ENCODE results near the gene SEMA6A. TPM values are rescaled to one million over a fixed set of nuclear protein-coding genes. Genes with fewer than 3 reads are reported as not detected.

Gene SEMA6A
- total and polyA plus RNA-seq, 10 of the 15 experiments (the other 5 are each of a cell fraction or from before 2014, with no cell fraction given) = 0.16 to 10.2 (median 1.1) TPM

- H2AFZ ChIP-seq (ENCODE audit: control insufficient read depth, low read depth, low read length) = no peak overlapping the region
- no peaks in the 10 kb centered on the region for H3K4me1 ChIP-seq (ENCODE audit: control insufficient read depth, insufficient read depth, low read length)
- H4K20me1 ChIP-seq (ENCODE audit: control insufficient read depth, insufficient read depth) = no peaks in the 10 kb centered on the region
- ATAC-seq (no peak), FAIRE-seq (no peak), DNase-seq (ENCODE audit: low read depth, low spot score) (no peak)
- intact Hi-C loops (cut with micrococcal nuclease; ENCODE audit: unreplicated experiment) (no loop called here), in situ Hi-C loops (cut with MboI) (no loop called here)
- H3K79me2 ChIP-seq (ENCODE audit: control insufficient read depth, insufficient read depth, low read length) = no peaks in the 10 kb centered on the region
- ChIA-PET SMC1A (ENCODE audit: uncharacterized antibody, unreplicated experiment) (interaction anchor here (1.5 kb wide), 1 partner anchor 13 kb away, joined by 6 read pairs; no protein-coding TSS in a partner anchor), CTCF (interaction anchor here (1.3 to 2.2 kb wide), 2 partner anchors 10 to 13 kb away, joined by 3 to 8 read pairs; no protein-coding TSS in a partner anchor), RAD21 (ENCODE audit: unreplicated experiment) (no interaction called here), POLR2A (no interaction called here)
- H3K9me3 ChIP-seq (replicated peaks; ENCODE audit: control insufficient read depth, insufficient read depth, low read length) = peaks cover 10% of the 10 kb centered on the region
- no peak overlapping the region for H3K4me3 ChIP-seq
- H3K27me3 ChIP-seq (replicated peaks in 1 of 2; ENCODE audit: control insufficient read depth in 2 of 2, insufficient read depth in 2 of 2, low read length in 1 of 2) = no peaks in the 10 kb centered on the region
- BruUV-seq (replicated peaks) = no TSS peak
- TF ChIP-seq ZNF24 (IDR thresholded peaks at IDR 0.05) = no peak
- TF ChIP-seq, protein P1, sequence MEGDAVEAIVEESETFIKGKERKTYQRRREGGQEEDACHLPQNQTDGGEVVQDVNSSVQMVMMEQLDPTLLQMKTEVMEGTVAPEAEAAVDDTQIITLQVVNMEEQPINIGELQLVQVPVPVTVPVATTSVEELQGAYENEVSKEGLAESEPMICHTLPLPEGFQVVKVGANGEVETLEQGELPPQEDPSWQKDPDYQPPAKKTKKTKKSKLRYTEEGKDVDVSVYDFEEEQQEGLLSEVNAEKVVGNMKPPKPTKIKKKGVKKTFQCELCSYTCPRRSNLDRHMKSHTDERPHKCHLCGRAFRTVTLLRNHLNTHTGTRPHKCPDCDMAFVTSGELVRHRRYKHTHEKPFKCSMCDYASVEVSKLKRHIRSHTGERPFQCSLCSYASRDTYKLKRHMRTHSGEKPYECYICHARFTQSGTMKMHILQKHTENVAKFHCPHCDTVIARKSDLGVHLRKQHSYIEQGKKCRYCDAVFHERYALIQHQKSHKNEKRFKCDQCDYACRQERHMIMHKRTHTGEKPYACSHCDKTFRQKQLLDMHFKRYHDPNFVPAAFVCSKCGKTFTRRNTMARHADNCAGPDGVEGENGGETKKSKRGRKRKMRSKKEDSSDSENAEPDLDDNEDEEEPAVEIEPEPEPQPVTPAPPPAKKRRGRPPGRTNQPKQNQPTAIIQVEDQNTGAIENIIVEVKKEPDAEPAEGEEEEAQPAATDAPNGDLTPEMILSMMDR (IDR thresholded peaks at IDR 0.05 in 2 of 3, conservative IDR thresholded peaks at IDR 0.05 in 1 of 3; ENCODE audit: control insufficient read depth in 2 of 3, extremely low read depth in 1 of 3, insufficient read depth in 1 of 3, low read depth in 3 of 3, low read length in 3 of 3) = no peak
- no peak for TF ChIP-seq ESRRA (IDR thresholded peaks at IDR 0.05; ENCODE audit: low read length)
- TF ChIP-seq NRF1 (conservative IDR thresholded peaks at IDR 0.05; ENCODE audit: low read depth, low read length) = no peak
- no peak for TF ChIP-seq TAF1 (IDR thresholded peaks at IDR 0.05; ENCODE audit: borderline replicate concordance, low read depth, low read length)
- TF ChIP-seq IKZF2 (IDR thresholded peaks at IDR 0.05) = no peak
- no peak for TF ChIP-seq NR2F1 (conservative IDR thresholded peaks at IDR 0.05)
- TF ChIP-seq, protein P2, sequence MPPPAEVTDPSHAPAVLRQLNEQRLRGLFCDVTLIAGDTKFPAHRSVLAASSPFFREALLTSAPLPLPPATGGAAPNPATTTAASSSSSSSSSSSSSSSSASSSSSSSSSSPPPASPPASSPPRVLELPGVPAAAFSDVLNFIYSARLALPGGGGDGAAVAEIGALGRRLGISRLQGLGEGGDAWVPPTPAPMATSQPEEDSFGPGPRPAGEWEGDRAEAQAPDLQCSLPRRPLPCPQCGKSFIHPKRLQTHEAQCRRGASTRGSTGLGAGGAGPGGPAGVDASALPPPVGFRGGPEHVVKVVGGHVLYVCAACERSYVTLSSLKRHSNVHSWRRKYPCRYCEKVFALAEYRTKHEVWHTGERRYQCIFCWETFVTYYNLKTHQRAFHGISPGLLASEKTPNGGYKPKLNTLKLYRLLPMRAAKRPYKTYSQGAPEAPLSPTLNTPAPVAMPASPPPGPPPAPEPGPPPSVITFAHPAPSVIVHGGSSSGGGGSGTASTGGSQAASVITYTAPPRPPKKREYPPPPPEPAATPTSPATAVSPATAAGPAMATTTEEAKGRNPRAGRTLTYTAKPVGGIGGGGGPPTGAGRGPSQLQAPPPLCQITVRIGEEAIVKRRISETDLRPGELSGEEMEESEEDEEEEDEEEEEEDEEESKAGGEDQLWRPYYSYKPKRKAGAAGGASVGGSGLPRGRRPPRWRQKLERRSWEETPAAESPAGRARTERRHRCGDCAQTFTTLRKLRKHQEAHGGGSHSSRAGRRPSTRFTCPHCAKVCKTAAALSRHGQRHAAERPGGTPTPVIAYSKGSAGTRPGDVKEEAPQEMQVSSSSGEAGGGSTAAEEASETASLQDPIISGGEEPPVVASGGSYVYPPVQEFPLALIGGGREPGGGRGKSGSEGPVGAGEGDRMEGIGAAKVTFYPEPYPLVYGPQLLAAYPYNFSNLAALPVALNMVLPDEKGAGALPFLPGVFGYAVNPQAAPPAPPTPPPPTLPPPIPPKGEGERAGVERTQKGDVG (CRISPR knock-in tag; IDR thresholded peaks at IDR 0.05) = no peak
- TF ChIP-seq, protein P3, sequence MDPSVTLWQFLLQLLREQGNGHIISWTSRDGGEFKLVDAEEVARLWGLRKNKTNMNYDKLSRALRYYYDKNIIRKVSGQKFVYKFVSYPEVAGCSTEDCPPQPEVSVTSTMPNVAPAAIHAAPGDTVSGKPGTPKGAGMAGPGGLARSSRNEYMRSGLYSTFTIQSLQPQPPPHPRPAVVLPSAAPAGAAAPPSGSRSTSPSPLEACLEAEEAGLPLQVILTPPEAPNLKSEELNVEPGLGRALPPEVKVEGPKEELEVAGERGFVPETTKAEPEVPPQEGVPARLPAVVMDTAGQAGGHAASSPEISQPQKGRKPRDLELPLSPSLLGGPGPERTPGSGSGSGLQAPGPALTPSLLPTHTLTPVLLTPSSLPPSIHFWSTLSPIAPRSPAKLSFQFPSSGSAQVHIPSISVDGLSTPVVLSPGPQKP (IDR thresholded peaks at IDR 0.05; ENCODE audit: low read depth, low read length) = no peak
- TF ChIP-seq ZBTB33 (IDR thresholded peaks at IDR 0.05) = no peak
- TF ChIP-seq NR2C2 (IDR thresholded peaks at IDR 0.05; ENCODE audit: borderline replicate concordance, control insufficient read depth, insufficient read length, low read depth) = no peak
- H3K4me2 ChIP-seq (ENCODE audit: control insufficient read depth, insufficient read depth) = no peak overlapping the region
- no peak overlapping the region for H3K9ac ChIP-seq (ENCODE audit: control insufficient read depth, insufficient read depth, low read length)
- no peaks in the 10 kb centered on the region for H3K36me3 ChIP-seq (ENCODE audit: control insufficient read depth in 2 of 2, insufficient read depth in 2 of 2, low read length in 1 of 2)
- WGBS (ENCODE audit: insufficient coverage, insufficient replicate concordance, low lambda C conversion rate, missing lambda C conversion rate) = 28% methylated on average over 1 of the region's 1 CpG
- H3K27ac ChIP-seq (ENCODE audit: control insufficient read depth, insufficient read depth) = no peak overlapping the region
Measured at GRCh38 chr5:116546743-116547124, 27.9 kb downstream of the SEMA6A start.
